MM.1S (cell line): ENCODE results near the gene LRRC45.

Source experiments
- DNase-seq: peaks from one replicate; pipeline ENCODE4 v3.0.0-alpha.2; 2015
- H2AFZ ChIP-seq: fragments of 300-600 bp; sonication (generic); 2 replicates; pipeline ENCODE4 v1.6.0; 2016; ENCODE audit warnings: antibody characterized with exemption, low read length
- H3F3A ChIP-seq: fragments of 300-600 bp; sonication (generic); 2 replicates; pipeline ENCODE4 v1.6.1; 2016; ENCODE audit warnings: mild to moderate bottlenecking, antibody characterized with exemption, low read length, moderate library complexity, mixed read lengths; ENCODE audit not compliant: insufficient read depth
- H3K27ac ChIP-seq: fragments of 300-600 bp; sonication (generic); 2 replicates; pipeline ENCODE4 v1.5.1; 2016; ENCODE audit warnings: mild to moderate bottlenecking, low read length
- H3K27me3 ChIP-seq: fragments of 300-600 bp; sonication (generic); replicated peaks from 2 replicates; pipeline ENCODE4 v1.6.0; 2016; ENCODE audit warnings: low read length; ENCODE audit not compliant: insufficient read depth
- H3K36me3 ChIP-seq: fragments of 300-600 bp; sonication (generic); replicated peaks from 2 replicates; pipeline ENCODE4 v1.6.1; 2016; ENCODE audit warnings: mild to moderate bottlenecking, low read length, mixed read lengths; ENCODE audit not compliant: insufficient read depth
- H3K4me1 ChIP-seq: fragments of 300-600 bp; sonication (generic); 2 replicates; pipeline ENCODE4 v1.6.1; 2016; ENCODE audit warnings: low read length, mixed read lengths
- H3K4me2 ChIP-seq: fragments of 300-600 bp; sonication (generic); 2 replicates; pipeline ENCODE4 v1.6.0; 2016; ENCODE audit warnings: low read depth, low read length
- H3K4me3 ChIP-seq: fragments of 300-600 bp; sonication (generic); 2 replicates; pipeline ENCODE4 v1.5.1; 2016; ENCODE audit warnings: low read length, mixed read lengths
- H3K79me2 ChIP-seq: fragments of 300-600 bp; sonication (generic); 2 replicates; pipeline ENCODE4 v1.6.1; 2016; ENCODE audit warnings: mixed run types, low read length, mixed read lengths
- H3K9ac ChIP-seq: fragments of 300-600 bp; sonication (generic); 2 replicates; pipeline ENCODE4 v1.6.1; 2016; ENCODE audit warnings: low read length, mixed read lengths
- H3K9me2 ChIP-seq: fragments of 300-600 bp; sonication (generic); replicated peaks from 2 replicates; pipeline ENCODE4 v1.6.1; 2016; ENCODE audit warnings: mild to moderate bottlenecking, low read length, mixed read lengths; ENCODE audit not compliant: insufficient read depth
- H3K9me3 ChIP-seq: fragments of 300-600 bp; sonication (generic); replicated peaks from 2 replicates; pipeline ENCODE4 v1.6.1; 2016; ENCODE audit warnings: mild to moderate bottlenecking, low read length, mixed read lengths; ENCODE audit not compliant: insufficient read depth
- H4K20me1 ChIP-seq: fragments of 300-600 bp; sonication (generic); 2 replicates; pipeline ENCODE4 v1.6.1; 2016; ENCODE audit warnings: mild to moderate bottlenecking, low read length, moderate library complexity, mixed read lengths; ENCODE audit not compliant: insufficient read depth
- EZH2 ChIP-seq: fragments of 300-600 bp; sonication (generic); optimal IDR thresholded peaks from 2 replicates; pipeline ENCODE3; 2017; ENCODE audit warnings: low read depth, mild to moderate bottlenecking, antibody characterized with exemption, low read length, mixed read lengths
- EZH2phosphoT487 ChIP-seq: fragments of 300-600 bp; sonication (generic); IDR thresholded peaks from 2 replicates; pipeline ENCODE4 v1.6.1; 2018; ENCODE audit warnings: antibody characterized with exemption, low read length
- TF ChIP-seq, protein P1 (sequence below): fragments of 300-600 bp; sonication (generic); IDR thresholded peaks from 2 replicates; pipeline ENCODE4 v1.5.1; 2016; ENCODE audit warnings: antibody characterized with exemption, low read length, mixed read lengths

Gene LRRC45

DNA sequence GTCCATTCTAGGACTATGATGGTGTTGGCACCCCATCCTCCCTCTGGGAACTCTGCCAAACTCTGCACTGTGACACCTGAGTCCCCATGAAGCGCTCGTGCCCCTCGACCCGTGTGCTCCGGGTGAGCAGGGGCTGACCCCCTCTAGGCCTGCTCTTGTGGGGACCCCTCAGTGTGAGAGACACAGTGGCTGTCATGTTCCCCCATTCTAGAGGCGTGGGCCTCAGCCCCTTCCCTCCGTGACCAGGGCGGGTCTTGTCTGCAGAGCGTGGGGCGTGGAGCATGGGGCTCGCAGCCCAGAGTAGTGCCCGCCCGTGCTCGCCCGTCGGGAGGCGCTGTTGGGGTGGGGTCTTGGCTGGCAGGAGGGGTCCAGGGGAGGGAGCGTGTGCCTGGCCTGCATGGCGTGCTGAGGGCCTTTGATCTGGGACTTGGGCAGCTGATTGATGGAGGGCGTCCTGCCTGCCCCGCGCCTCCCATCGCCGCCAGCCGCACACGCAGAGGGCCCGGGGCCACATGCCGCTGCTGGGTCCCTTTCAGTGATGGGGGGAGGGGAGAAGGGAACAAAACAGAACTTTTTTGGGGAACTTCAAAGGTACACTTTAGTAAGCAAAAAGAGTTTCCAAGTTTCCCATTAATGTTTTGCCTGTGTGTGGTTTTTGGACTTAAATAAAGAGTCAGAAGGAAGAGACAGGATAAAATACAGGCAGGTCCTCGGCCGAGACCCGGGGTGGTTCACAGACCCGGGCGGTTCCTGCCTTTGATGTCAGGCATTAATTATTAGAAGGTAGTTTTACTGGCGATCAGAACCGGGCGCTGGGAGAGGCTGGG lies 22.9 kb upstream of the LRRC45 start:
- Histone ChIP-seq H3K9ac (no peak overlapping the region), H3K4me2 (no peak overlapping the region), H3K9me3 (no peaks in the 10 kb centered on the region), H3K27me3 (no peaks in the 10 kb centered on the region), H3K9me2 (no peaks in the 10 kb centered on the region), H4K20me1 (no peaks in the 10 kb centered on the region), H3K27ac (no peak overlapping the region), H3K79me2 (no peaks in the 10 kb centered on the region), H3F3A (no peaks in the 10 kb centered on the region), H3K4me1 (no peaks in the 10 kb centered on the region), H2AFZ (no peak overlapping the region), H3K36me3 (no peaks in the 10 kb centered on the region), H3K4me3 (no peak overlapping the region)
- no peak for DNase-seq
- TF ChIP-seq EZH2phosphoT487: no peak
- TF ChIP-seq, protein P1, sequence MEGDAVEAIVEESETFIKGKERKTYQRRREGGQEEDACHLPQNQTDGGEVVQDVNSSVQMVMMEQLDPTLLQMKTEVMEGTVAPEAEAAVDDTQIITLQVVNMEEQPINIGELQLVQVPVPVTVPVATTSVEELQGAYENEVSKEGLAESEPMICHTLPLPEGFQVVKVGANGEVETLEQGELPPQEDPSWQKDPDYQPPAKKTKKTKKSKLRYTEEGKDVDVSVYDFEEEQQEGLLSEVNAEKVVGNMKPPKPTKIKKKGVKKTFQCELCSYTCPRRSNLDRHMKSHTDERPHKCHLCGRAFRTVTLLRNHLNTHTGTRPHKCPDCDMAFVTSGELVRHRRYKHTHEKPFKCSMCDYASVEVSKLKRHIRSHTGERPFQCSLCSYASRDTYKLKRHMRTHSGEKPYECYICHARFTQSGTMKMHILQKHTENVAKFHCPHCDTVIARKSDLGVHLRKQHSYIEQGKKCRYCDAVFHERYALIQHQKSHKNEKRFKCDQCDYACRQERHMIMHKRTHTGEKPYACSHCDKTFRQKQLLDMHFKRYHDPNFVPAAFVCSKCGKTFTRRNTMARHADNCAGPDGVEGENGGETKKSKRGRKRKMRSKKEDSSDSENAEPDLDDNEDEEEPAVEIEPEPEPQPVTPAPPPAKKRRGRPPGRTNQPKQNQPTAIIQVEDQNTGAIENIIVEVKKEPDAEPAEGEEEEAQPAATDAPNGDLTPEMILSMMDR: no peak
- no peak for TF ChIP-seq EZH2

DNA sequence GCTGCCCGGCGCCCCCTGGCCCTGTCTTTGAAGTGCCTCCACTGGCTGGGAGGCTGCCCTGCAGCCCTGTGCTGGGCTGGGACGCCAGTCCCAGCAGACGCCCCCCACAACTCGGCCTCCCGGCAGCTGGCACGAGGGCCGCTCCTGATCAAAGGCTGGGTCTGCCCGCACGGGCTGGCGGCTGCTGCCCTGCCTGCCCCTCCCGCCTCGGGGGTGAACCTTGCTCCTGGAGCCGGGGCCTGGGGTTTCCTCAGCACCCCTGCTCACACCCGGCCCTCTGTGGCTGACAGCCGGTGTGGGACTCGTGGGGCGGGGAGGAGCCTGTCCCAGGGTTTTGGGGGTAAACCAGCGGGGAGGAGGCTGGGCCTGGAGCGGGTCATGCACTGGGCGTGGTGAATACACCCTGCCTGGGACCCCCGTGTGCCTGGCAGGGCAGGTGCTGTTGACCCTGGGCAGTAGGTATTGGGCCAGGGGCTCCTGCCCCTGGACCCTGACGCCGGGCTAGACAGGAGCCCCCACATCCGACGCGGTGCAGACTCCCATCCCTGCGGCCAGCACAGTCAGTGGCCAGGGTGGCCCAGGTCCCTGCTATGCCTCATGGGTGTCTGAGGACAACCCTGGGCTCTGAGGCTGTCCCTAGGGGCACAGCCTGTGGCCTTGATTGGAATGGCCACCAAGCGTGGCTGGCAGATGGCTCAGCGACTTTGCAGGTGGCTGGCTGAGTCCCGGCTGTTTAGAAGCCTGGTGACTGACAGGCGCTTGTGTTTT lies 22.1 kb upstream of the LRRC45 start:
- Histone ChIP-seq H3K4me3 (no peak overlapping the region), H3K4me1 (no peaks in the 10 kb centered on the region), H4K20me1 (no peaks in the 10 kb centered on the region), H3F3A (no peaks in the 10 kb centered on the region), H3K9me3 (no peaks in the 10 kb centered on the region), H3K36me3 (no peaks in the 10 kb centered on the region), H2AFZ (no peak overlapping the region), H3K9me2 (no peaks in the 10 kb centered on the region), H3K9ac (no peak overlapping the region), H3K27me3 (no peaks in the 10 kb centered on the region), H3K27ac (no peak overlapping the region), H3K4me2 (no peak overlapping the region), H3K79me2 (no peaks in the 10 kb centered on the region)
- DNase-seq: no peak
- no peak for TF ChIP-seq EZH2
- no peak for TF ChIP-seq EZH2phosphoT487
- TF ChIP-seq, protein P1: no peak

DNA sequence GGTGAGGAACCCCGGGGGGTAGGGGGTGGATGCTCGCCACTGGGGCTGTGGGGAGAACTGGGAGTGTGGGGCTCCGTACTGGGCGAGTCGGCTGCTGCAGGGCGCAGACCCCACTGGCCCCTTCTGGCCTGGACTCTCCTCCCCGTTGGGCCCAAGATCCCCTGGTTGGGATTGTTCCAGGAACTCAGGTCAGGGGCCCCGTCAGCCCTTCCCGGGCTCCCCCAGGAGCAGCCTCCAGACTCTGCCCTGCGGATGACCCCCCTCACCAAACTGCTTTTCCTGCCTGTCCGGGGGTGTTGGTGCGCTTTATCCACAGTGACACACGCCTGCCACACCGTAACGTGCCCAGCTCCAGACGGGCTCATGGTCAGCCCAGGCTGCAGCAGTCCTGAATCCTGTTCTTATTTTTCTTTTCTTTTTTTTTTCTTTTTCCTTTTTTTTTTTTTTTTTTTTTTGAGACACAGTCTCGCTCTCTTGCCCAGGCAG lies 21.5 kb upstream of the LRRC45 start:
- no peak for TF ChIP-seq EZH2
- no peak for TF ChIP-seq EZH2phosphoT487
- TF ChIP-seq, protein P1: no peak
- H3K27me3 ChIP-seq: no peaks in the 10 kb centered on the region
- H3K9me3 ChIP-seq: no peaks in the 10 kb centered on the region
- H3K9me2 ChIP-seq: no peaks in the 10 kb centered on the region
- no peaks in the 10 kb centered on the region for H4K20me1 ChIP-seq
- no peaks in the 10 kb centered on the region for H3K36me3 ChIP-seq
- no peak overlapping the region for H3K9ac ChIP-seq
- H3K4me2 ChIP-seq: no peak overlapping the region
- no peaks in the 10 kb centered on the region for H3F3A ChIP-seq
- no peak overlapping the region for H3K4me3 ChIP-seq
- H3K27ac ChIP-seq: no peak overlapping the region
- no peaks in the 10 kb centered on the region for H3K79me2 ChIP-seq
- H2AFZ ChIP-seq: no peak overlapping the region
- no peak for DNase-seq
- H3K4me1 ChIP-seq: no peaks in the 10 kb centered on the region
